Activated CD4-positive, alpha-beta memory T cell treated with anti-CD3 and anti-CD28 coated beads for 36 hours (primary cell): ENCODE results near the gene CAPN8. TPM values are rescaled to one million over a fixed set of nuclear protein-coding genes. Genes with fewer than 3 reads are reported as not detected.

Experiments
- CTCF ChIA-PET: fragments of 350-600 bp; sonication (Branson Sonifier 250); formaldehyde crosslinking; loops from one replicate; lab custom pipeline; 2021; ENCODE audit warnings: antibody characterized with exemption, inconsistent platforms; lab: Charles Lee
- POLR2A ChIA-PET: fragments of 350-600 bp; sonication (Branson Sonifier 250); formaldehyde crosslinking; loops from one replicate; lab custom pipeline; 2021; ENCODE audit warnings: antibody characterized with exemption; lab: Charles Lee
- DNase-seq: peaks from one replicate; pipeline ENCODE4 v3.0.0-alpha.2; 2020
- H3K27ac Mint-ChIP-seq: one replicate; pipeline ENCODE4 v1.8.0; 2021; ENCODE audit warnings: mixed read lengths
- H3K27me3 Mint-ChIP-seq: one replicate; pipeline ENCODE4 v1.8.0; 2021; ENCODE audit warnings: mixed read lengths
- H3K36me3 Mint-ChIP-seq: one replicate; pipeline ENCODE4 v1.8.0; 2021; ENCODE audit warnings: mixed read lengths
- H3K4me1 Mint-ChIP-seq: one replicate; pipeline ENCODE4 v1.8.0; 2021; ENCODE audit warnings: low read depth, mixed read lengths
- H3K4me3 Mint-ChIP-seq: one replicate; pipeline ENCODE4 v1.8.0; 2021; ENCODE audit warnings: mild to moderate bottlenecking, mixed read lengths
- H3K9me3 Mint-ChIP-seq: one replicate; pipeline ENCODE4 v1.8.0; 2021; ENCODE audit warnings: mixed read lengths
- intact Hi-C: fragments of 100-400 bp; cut with micrococcal nuclease; formaldehyde crosslinking; loops from one replicate; pipeline ENCODE4 v1.15.1; 2023
- total RNA-seq, 2 experiments: library from RNA; stranded (reverse); gene quantifications; one replicate each; pipeline ENCODE4 v1.2.3, GENCODE V29; 2021

CAPN8 gene
- total RNA-seq, 2 experiments from 2014 or later, result not detected

DNA sequence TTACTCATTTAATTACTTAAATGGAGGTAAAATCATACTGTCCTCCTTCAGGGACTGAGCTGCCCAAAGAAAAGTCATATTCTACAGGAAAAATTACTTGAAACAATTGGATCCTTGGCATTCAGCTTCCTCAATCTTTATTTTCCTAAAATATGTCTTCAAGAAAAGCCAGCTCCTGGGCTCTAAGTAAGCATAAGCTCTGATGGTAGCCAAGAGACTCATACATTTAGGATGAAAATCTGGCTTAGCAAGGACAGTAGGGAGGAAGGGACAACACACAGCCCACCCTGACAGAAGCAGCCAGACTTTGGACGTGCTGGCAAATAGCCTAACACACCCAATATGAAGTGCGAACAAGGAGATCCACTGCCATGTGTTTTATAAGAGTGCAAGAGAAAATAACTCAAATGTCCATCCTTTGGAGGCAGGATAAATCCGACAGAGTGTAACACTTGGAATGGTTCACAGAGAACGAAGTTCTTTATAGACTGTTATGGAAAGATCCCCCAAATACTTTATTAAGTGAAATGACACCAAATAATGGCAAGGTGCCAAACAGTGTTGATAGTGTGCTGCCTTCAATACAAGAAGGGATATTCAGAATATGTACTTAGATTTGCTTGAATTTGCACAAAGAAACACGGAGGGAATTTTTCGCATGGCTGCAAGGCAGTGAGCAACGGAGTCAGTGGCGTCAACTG, 14.1 kb downstream of the CAPN8 start:
- no peaks in the 10 kb centered on the region for H3K9me3 Mint-ChIP-seq
- ChIA-PET CTCF (no interaction called here), POLR2A (no interaction called here)
- H3K27me3 Mint-ChIP-seq, result no peaks in the 10 kb centered on the region
- H3K4me3 Mint-ChIP-seq, result no peak overlapping the region
- DNase-seq, result no peak
- no peaks in the 10 kb centered on the region for H3K4me1 Mint-ChIP-seq
- no peaks in the 10 kb centered on the region for H3K36me3 Mint-ChIP-seq
- H3K27ac Mint-ChIP-seq, result no peak overlapping the region
- intact Hi-C loops, result no loop called here

DNA sequence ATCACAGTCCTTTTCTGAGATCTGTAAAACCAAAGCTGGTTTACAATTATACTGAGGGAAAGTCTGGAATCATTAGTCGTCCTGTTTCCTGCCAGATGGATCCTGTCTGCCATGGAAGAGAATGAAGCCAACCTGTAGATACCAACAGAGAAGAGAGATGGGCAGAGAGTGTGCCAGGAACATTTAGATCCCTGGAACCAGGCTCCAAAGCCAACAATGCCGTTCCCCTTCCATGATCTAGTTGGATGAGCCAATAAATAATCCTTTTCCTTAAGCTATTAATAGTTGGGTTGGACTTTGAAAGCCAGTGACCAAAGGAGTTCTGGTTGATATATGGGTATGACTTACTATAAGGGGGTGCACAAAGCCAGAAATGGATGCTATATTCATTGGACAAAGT, 15.0 kb downstream of the CAPN8 start:
- CTCF ChIA-PET, result no interaction called here
- no peak for DNase-seq
- Mint-ChIP-seq H3K27me3 (no peaks in the 10 kb centered on the region), H3K4me1 (no peaks in the 10 kb centered on the region), H3K36me3 (no peaks in the 10 kb centered on the region), H3K4me3 (no peak overlapping the region), H3K9me3 (no peaks in the 10 kb centered on the region), H3K27ac (no peak overlapping the region)
- POLR2A ChIA-PET, result no interaction called here
- intact Hi-C loops, result no loop called here

DNA sequence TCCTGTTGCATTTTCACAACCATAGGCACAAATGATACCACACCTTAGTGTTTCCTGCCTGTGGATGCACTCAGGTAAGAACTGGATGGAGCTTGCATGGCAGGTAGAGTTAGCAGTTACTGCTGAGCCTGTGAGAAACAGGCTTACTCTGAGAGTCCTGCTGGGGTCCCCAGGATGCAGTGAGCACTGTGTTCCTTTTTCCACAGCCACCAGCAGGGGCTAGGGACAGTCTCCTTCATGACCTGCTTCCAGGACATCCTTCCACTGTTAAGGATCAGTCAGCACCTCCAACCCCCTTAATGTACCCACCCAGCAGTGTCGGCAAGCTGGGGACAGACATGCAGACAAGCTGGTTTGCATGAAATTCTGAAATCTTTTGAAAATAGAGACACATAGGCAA, 16.3 kb downstream of the CAPN8 start:
- DNase-seq, result no peak
- CTCF ChIA-PET, result no interaction called here
- Mint-ChIP-seq H3K27me3 (no peaks in the 10 kb centered on the region), H3K27ac (no peak overlapping the region), H3K4me3 (no peak overlapping the region), H3K36me3 (no peaks in the 10 kb centered on the region), H3K9me3 (no peaks in the 10 kb centered on the region), H3K4me1 (no peaks in the 10 kb centered on the region)
- POLR2A ChIA-PET, result no interaction called here
- intact Hi-C loops, result no loop called here

DNA sequence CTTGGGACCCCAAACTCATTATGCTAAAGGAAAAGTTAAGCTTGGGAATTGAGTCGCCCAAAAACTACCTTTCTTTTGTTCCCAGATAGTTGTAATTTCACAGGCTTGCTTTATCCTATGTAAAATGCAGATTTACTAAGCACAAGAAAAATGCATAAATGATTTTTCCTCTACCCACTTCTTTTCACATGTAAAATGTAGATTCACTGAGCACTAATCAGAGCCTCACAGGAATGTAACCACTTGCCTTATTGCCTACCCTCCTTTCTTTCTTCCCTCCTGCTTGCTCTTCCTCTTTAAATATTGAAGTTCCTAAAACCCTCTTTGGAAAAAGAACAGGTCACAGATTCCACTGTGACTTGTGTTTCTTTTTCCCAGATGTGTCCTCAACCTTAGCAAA, 18.3 kb downstream of the CAPN8 start:
- Mint-ChIP-seq H3K27ac (no peak overlapping the region), H3K4me1 (no peaks in the 10 kb centered on the region), H3K27me3 (peaks cover 4% of the 10 kb centered on the region), H3K9me3 (no peaks in the 10 kb centered on the region), H3K4me3 (no peak overlapping the region), H3K36me3 (no peaks in the 10 kb centered on the region)
- ChIA-PET CTCF (no interaction called here), POLR2A (no interaction called here)
- intact Hi-C loops, result no loop called here
- DNase-seq, result no peak

DNA sequence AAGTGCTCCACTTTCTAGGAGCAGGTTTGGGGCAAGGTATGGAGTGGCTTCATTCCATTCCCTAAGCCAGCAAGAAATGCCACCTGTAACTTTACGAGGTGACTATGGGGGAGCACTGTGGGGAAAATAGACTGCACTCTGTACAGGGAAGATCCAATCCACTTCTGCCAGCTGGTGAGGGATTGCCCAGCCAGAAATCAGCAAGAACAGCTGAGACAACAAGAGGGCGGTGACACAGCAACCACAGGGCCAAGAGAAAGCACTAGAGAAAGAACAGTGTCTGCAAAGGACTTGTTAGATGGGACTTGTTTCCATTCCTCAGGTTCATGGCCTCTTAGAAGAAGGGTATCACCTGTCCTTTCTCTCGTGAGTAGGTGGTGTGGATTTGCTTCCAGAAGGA, 19.6 kb downstream of the CAPN8 start:
- DNase-seq, result no peak
- no peaks in the 10 kb centered on the region for H3K4me1 Mint-ChIP-seq
- no peak overlapping the region for H3K27ac Mint-ChIP-seq
- ChIA-PET POLR2A (no interaction called here), CTCF (no interaction called here)
- peaks cover 4% of the 10 kb centered on the region for H3K9me3 Mint-ChIP-seq
- intact Hi-C loops, result no loop called here
- H3K4me3 Mint-ChIP-seq, result no peak overlapping the region
- peaks cover 10% of the 10 kb centered on the region for H3K27me3 Mint-ChIP-seq
- H3K36me3 Mint-ChIP-seq, result peaks cover 5% of the 10 kb centered on the region

GRCh38 chr1:223642237-223642636, 23.3 kb downstream of the CAPN8 start:
- no peak overlapping the region for H3K27ac Mint-ChIP-seq
- DNase-seq, result no peak
- peaks cover 19% of the 10 kb centered on the region for H3K9me3 Mint-ChIP-seq
- POLR2A ChIA-PET, result no interaction called here
- H3K36me3 Mint-ChIP-seq, result peaks cover 10% of the 10 kb centered on the region
- H3K27me3 Mint-ChIP-seq, result peaks cover 13% of the 10 kb centered on the region
- H3K4me3 Mint-ChIP-seq, result no peak overlapping the region
- H3K4me1 Mint-ChIP-seq, result peaks cover 9% of the 10 kb centered on the region
- intact Hi-C loops, result no loop called here
- CTCF ChIA-PET, result no interaction called here

DNA sequence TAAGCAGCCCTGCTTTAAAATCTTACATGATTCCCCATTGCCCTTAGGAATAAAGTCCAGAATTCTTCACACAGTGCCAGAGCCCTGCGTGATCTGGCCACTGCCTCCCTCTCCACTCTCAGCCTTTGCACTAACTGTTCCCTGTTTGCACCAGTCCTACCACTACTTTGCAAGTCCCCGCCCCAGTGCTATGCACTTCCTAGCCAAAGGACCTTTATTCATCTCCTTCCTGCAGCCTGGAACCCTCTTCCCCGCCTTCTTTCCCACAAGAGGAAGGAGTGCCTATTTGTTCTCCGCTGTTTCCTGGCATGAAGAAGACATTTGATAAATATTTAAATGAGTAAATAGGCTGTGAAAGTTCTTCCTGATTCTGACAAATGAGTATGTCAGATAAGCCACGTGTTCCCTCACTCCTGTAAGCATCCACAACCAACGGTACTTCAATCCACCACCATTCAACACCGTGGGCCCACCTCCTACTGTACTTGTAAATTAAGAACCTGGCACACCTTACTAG, 23.9 kb downstream of the CAPN8 start:
- ChIA-PET CTCF (no interaction called here), POLR2A (no interaction called here)
- Mint-ChIP-seq H3K36me3 (peaks cover 10% of the 10 kb centered on the region), H3K4me1 (peaks cover 9% of the 10 kb centered on the region), H3K27me3 (peaks cover 13% of the 10 kb centered on the region), H3K4me3 (no peak overlapping the region), H3K9me3 (peaks cover 19% of the 10 kb centered on the region), H3K27ac (no peak overlapping the region)
- no peak for DNase-seq
- intact Hi-C loops, result no loop called here

DNA sequence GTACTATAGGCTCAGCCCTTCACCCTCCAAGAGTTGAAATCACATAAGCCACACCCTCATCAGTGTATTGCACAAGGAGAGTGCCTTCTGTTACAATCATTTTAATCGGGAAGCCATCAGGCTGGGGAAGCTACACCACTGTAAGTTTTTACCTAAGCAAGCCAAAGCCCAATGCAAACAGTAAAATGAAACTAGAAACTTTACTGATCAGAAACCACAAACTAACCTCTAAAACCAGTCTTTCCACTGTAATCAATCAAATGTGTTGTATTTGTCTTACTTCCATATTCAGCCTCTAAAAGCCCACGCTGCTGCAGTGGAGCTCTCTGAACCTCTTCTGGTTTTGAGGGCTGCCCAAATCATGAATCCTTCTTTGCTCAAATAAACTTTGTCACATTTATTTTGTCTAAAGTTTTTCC, 26.2 kb downstream of the CAPN8 start:
- peaks cover 9% of the 10 kb centered on the region for H3K4me1 Mint-ChIP-seq
- peak; percentile 19 for DNase-seq
- H3K27ac Mint-ChIP-seq, result no peak overlapping the region
- H3K36me3 Mint-ChIP-seq, result peaks cover 10% of the 10 kb centered on the region
- POLR2A ChIA-PET, result no interaction called here
- peaks cover 25% of the 10 kb centered on the region for H3K9me3 Mint-ChIP-seq
- CTCF ChIA-PET, result interaction anchor here (1.1 kb wide), 1 partner anchor 45 kb away, joined by 3 read pairs; no protein-coding TSS in a partner anchor
- peaks cover 13% of the 10 kb centered on the region for H3K27me3 Mint-ChIP-seq
- H3K4me3 Mint-ChIP-seq, result no peak overlapping the region
- intact Hi-C loops, result no loop called here

- CTCF ChIA-PET, result no interaction called here
- Mint-ChIP-seq H3K36me3 (peaks cover 1% of the 10 kb centered on the region), H3K4me1 (peaks cover 9% of the 10 kb centered on the region), H3K27me3 (no peaks in the 10 kb centered on the region), H3K27ac (no peak overlapping the region), H3K9me3 (peaks cover 20% of the 10 kb centered on the region), H3K4me3 (no peak overlapping the region)
- POLR2A ChIA-PET, result no interaction called here
- DNase-seq, result no peak
- intact Hi-C loops, result no loop called here
Observed at GRCh38 chr1:223635236-223635635, 30.3 kb downstream of the CAPN8 start.

GRCh38 chr1:223634423-223634822, 31.1 kb downstream of the CAPN8 start:
- peaks cover 12% of the 10 kb centered on the region for H3K9me3 Mint-ChIP-seq
- no peak overlapping the region for H3K4me3 Mint-ChIP-seq
- peaks cover 4% of the 10 kb centered on the region for H3K4me1 Mint-ChIP-seq
- no peak for DNase-seq
- CTCF ChIA-PET, result no interaction called here
- intact Hi-C loops, result no loop called here
- H3K27ac Mint-ChIP-seq, result no peak overlapping the region
- POLR2A ChIA-PET, result interaction anchor here (0.5 kb wide), 1 partner anchor 271 kb away, joined by 3 read pairs; no protein-coding TSS in a partner anchor
- H3K36me3 Mint-ChIP-seq, result peaks cover 1% of the 10 kb centered on the region
- no peaks in the 10 kb centered on the region for H3K27me3 Mint-ChIP-seq

- H3K27me3 Mint-ChIP-seq, result no peaks in the 10 kb centered on the region
- no peaks in the 10 kb centered on the region for H3K4me1 Mint-ChIP-seq
- H3K4me3 Mint-ChIP-seq, result no peak overlapping the region
- ChIA-PET CTCF (interaction anchor here (1.4 to 2.0 kb wide), 2 partner anchors 17 to 75 kb away, joined by 4 to 5 read pairs; no protein-coding TSS in a partner anchor), POLR2A (no interaction called here)
- intact Hi-C loops, result no loop called here
- no peak overlapping the region for H3K27ac Mint-ChIP-seq
- peaks cover 1% of the 10 kb centered on the region for H3K36me3 Mint-ChIP-seq
- peaks cover 11% of the 10 kb centered on the region for H3K9me3 Mint-ChIP-seq
- DNase-seq, result no peak
Observed at GRCh38 chr1:223631956-223632355, 33.5 kb downstream of the CAPN8 start.

DNA sequence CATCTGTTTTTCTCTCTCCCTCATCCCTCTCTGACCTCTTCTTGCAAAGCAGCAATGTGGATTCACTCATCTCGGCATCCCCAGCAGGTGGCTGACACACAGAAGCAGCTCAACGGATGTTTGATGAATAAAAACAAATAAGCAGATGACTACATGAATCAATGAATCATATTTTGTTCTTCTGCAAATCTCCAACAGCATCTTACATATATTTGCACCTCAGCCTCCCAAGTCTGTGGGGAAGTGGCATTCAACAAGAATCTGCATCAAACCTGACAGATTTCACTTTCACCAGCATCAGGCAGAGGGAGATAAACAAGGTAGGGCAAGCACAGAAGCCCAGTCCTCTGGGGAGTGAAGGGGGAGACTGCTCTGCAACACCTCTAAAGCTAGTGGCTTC, 34.0 kb downstream of the CAPN8 start:
- no peaks in the 10 kb centered on the region for H3K4me1 Mint-ChIP-seq
- H3K27ac Mint-ChIP-seq, result no peak overlapping the region
- no peak overlapping the region for H3K4me3 Mint-ChIP-seq
- intact Hi-C loops, result no loop called here
- H3K9me3 Mint-ChIP-seq, result peaks cover 11% of the 10 kb centered on the region
- ChIA-PET POLR2A (no interaction called here), CTCF (interaction anchor here (1.4 to 2.0 kb wide), 2 partner anchors 17 to 75 kb away, joined by 4 to 5 read pairs; no protein-coding TSS in a partner anchor)
- DNase-seq, result peak; percentile 15
- peaks cover 1% of the 10 kb centered on the region for H3K36me3 Mint-ChIP-seq
- no peaks in the 10 kb centered on the region for H3K27me3 Mint-ChIP-seq

GRCh38 chr1:223629126-223629457, 36.4 kb downstream of the CAPN8 start:
- Mint-ChIP-seq H3K27me3 (no peaks in the 10 kb centered on the region), H3K27ac (no peak overlapping the region), H3K36me3 (peaks cover 1% of the 10 kb centered on the region), H3K4me3 (no peak overlapping the region), H3K4me1 (no peaks in the 10 kb centered on the region), H3K9me3 (peaks cover 3% of the 10 kb centered on the region)
- intact Hi-C loops, result no loop called here
- ChIA-PET POLR2A (interaction anchor here (0.6 kb wide), 1 partner anchor 149 kb away, joined by 3 read pairs; no protein-coding TSS in a partner anchor), CTCF (interaction anchor here (0.9 to 4.7 kb wide), 7 partner anchors 10 to 496 kb away, joined by 3 to 21 read pairs (median 8); no protein-coding TSS in a partner anchor)
- DNase-seq, result no peak
